WI38 (cell line): ENCODE results near the gene SOD3.

ENCODE experiments used
- H3K4me3 ChIP-seq: 2 replicates; pipeline ENCODE4 v1.5.1; 2011; ENCODE audit warnings: low read depth, mild to moderate bottlenecking, control low read depth, low read length
- CTCF ChIP-seq: IDR thresholded peaks from 2 replicates; pipeline ENCODE4 v1.5.1; 2012; ENCODE audit warnings: low read depth, mild to moderate bottlenecking, control low read depth, low read length

The SOD3 gene

GRCh38 chr4:24796620-24797019 lies 1.2 kb downstream of the SOD3 start:
- TF ChIP-seq CTCF: no peak
- no peak overlapping the region for H3K4me3 ChIP-seq

GRCh38 chr4:24798036-24798610 lies 2.8 kb downstream of the SOD3 start:
- H3K4me3 ChIP-seq: no peak overlapping the region
- TF ChIP-seq CTCF: no peak

- no peak overlapping the region for H3K4me3 ChIP-seq
- no peak for TF ChIP-seq CTCF
These were observed 3.8 kb downstream of the SOD3 start for GRCh38 chr4:24799196-24799543.

- TF ChIP-seq CTCF: no peak
- no peak overlapping the region for H3K4me3 ChIP-seq
These were observed 4.4 kb downstream of the SOD3 start for GRCh38 chr4:24799544-24800324.

- TF ChIP-seq CTCF: no peak
These were observed 5.0 kb downstream of the SOD3 start for GRCh38 chr4:24800325-24800895.

GRCh38 chr4:24801136-24801855 lies 5.9 kb downstream of the SOD3 start:
- TF ChIP-seq CTCF: no peak
- H3K4me3 ChIP-seq: no peak overlapping the region

More at GRCh38 chr4:24800325-24800895, 5.0 kb downstream of the SOD3 start:
- H3K4me3 ChIP-seq: no peak overlapping the region
